IPS DF 4.7 (cell line): ENCODE results near the gene NIT2.
"Not testable (repeated sequence)": the region's sequence is repeated elsewhere in the genome, so short reads cannot be mapped to it uniquely, and the experiment has no call there.

Experiments used
- DNase-seq: peaks from one replicate; pipeline ENCODE4 v3.0.0-alpha.2; 2013; ENCODE audit warnings: low spot score; ENCODE audit errors: extremely low read depth

The NIT2 gene

GRCh38 chr3:100338911-100339310, 4.4 kb downstream of the NIT2 start:
- no peak for DNase-seq

GRCh38 chr3:100339786-100340185, 5.2 kb downstream of the NIT2 start:
- no peak for DNase-seq

GRCh38 chr3:100340527-100340926, 6.0 kb downstream of the NIT2 start:
- DNase-seq = no peak

- no peak for DNase-seq
Observed at GRCh38 chr3:100348727-100349126, 14.2 kb downstream of the NIT2 start.

- not testable (repeated sequence) for DNase-seq
Observed at GRCh38 chr3:100351770-100352169, 17.2 kb downstream of the NIT2 start.

- no peak for DNase-seq
Observed at GRCh38 chr3:100352296-100353231, 18.0 kb downstream of the NIT2 start.

- no peak for DNase-seq
Observed at GRCh38 chr3:100354850-100355249, 20.3 kb downstream of the NIT2 start.

- no peak for DNase-seq
Observed at GRCh38 chr3:100358413-100358812, 23.9 kb downstream of the NIT2 start.

- DNase-seq = no peak
Observed at GRCh38 chr3:100359035-100359434, 24.5 kb downstream of the NIT2 start.

- DNase-seq = no peak
Observed at GRCh38 chr3:100360757-100361496, 26.4 kb downstream of the NIT2 start.

- DNase-seq = no peak
Observed at GRCh38 chr3:100361897-100362296, 27.3 kb downstream of the NIT2 start.

- no peak for DNase-seq
Observed at GRCh38 chr3:100364421-100364820, 29.9 kb downstream of the NIT2 start.

GRCh38 chr3:100366424-100366823, 31.9 kb downstream of the NIT2 start:
- no peak for DNase-seq

GRCh38 chr3:100368441-100368840, 33.9 kb downstream of the NIT2 start:
- DNase-seq = no peak

GRCh38 chr3:100370756-100371155, 36.2 kb downstream of the NIT2 start:
- DNase-seq = no peak

GRCh38 chr3:100374521-100374920, 40.0 kb downstream of the NIT2 start:
- DNase-seq = no peak

GRCh38 chr3:100376301-100376700, 41.7 kb downstream of the NIT2 start:
- no peak for DNase-seq

- DNase-seq = no peak
Observed at GRCh38 chr3:100384733-100385525, 50.4 kb downstream of the NIT2 start.

GRCh38 chr3:100386437-100387074, 52.0 kb downstream of the NIT2 start:
- DNase-seq = no peak

GRCh38 chr3:100389025-100389424, 54.5 kb downstream of the NIT2 start:
- DNase-seq = no peak
